NCI-H2107 (cell line): ENCODE data around the gene PGAP3.
"Not testable (repeated sequence)": the region's sequence is repeated elsewhere in the genome, so short reads cannot be mapped to it uniquely, and the experiment has no call there.

Source experiments
- DNase-seq: peaks from one replicate; lab custom pipeline; 2025; lab: John Stamatoyannopoulos, UW

PGAP3 gene

DNA sequence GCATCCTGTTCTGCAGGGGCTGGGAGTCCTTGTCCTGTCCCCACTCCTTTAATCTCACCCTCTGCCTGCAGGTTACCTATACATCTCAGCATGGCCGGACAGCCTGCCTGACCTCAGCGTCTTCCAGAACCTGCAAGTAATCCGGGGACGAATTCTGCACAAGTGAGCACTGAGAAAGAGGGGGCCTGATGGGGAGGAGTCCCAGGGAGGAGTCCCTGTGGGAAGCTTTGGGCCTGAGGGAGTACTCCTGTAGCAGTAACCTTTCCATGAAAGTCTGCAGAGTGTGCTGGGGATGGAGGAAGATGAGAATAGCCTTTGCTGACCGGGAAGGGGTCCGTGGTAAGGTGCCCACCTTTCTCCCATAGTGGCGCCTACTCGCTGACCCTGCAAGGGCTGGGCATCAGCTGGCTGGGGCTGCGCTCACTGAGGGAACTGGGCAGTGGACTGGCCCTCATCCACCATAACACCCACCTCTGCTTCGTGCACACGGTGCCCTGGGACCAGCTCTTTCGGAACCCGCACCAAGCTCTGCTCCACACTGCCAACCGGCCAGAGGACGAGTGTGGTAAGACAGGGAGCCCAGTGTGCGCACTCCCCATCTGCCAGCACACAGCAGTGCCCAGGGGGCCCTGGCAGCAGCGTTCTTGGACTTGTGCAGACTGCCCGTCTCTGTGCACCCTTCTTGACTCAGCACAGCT, 27.7 kb upstream of the PGAP3 start:
- DNase-seq: no peak

DNA sequence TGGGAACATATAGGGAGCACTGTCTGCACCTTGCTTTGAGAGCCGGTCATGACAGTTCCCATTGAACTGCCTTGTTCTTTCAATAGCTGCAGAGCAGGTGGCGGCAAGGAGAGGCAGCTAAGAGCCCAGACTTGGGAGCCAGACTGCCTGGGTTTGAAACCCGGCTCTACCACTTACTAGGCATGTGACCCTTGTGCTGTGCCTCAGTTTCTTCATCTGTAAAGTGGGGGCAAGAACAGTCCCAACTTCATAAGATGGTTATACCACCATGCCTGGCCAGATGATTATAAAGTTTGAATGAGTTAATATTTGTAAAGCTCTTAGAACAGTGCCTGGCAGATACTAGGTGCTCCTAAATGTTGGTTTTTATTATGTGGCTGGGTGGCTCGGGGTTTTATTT, 26.4 kb upstream of the PGAP3 start:
- no peak for DNase-seq

- DNase-seq: no peak
Measured at GRCh38 chr17:39711851-39712250, 24.0 kb upstream of the PGAP3 start.

DNA sequence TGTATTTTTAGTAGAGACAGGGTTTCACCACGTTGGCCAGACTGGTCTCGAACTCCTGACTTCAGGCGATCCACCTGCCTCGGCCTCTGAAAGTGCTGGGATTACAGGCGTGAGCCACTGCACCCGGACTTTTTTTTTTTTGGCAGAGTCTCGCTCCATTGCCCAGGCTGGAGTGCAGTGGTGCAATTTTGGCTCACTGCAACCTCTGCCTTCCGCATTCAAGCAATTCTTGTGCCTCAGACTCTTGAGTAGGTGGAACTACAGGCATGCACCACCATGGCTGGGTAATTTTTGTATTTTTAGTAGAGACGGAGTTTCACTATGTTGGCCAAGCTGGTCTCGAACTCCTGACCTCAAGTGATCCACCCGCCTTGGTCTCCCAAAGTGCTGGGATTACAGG, 23.2 kb upstream of the PGAP3 start:
- DNase-seq: not testable (repeated sequence)

GRCh38 chr17:39709998-39710964, 22.4 kb upstream of the PGAP3 start:
- DNase-seq: no peak

- no peak for DNase-seq
Measured at GRCh38 chr17:39709319-39709997, 21.6 kb upstream of the PGAP3 start.

DNA sequence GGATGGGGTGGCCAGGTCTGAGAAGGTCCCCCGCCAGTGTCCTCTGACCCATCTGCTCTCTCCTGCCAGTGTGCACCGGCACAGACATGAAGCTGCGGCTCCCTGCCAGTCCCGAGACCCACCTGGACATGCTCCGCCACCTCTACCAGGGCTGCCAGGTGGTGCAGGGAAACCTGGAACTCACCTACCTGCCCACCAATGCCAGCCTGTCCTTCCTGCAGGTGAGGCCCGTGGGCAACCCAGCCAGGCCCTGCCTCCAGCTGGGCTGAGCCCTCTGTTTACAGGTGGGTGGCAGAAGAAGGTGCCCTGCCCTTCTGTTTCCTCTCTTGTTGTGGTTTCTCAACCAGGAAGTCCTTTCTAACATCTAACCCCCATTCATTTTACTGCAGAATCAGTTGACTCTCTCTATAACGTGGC, 19.1 kb upstream of the PGAP3 start:
- DNase-seq: no peak

DNA sequence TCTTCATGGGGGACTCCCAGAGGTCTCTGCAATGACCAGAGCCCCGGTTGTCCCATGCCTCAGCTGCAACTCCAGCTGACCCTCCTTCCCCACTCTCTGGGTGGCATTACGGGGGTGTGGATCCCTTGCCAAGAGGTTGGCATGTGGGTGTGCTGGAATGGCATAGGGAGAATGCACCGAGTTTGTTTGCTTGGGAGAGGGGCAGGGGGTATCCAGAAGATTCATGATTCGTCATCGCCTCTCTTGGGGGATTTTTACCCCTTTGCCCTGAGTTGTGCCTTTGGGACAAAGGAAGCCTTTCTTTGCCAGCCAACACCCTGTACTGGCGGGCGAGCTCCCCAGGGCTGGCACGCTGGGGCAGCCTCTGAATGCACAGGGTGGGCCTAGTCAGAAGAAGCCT, 18.5 kb upstream of the PGAP3 start:
- no peak for DNase-seq

- no peak for DNase-seq
Measured at GRCh38 chr17:39705786-39706348, 18.0 kb upstream of the PGAP3 start.

GRCh38 chr17:39704821-39705551, 17.1 kb upstream of the PGAP3 start:
- no peak for DNase-seq

- DNase-seq: no peak
Measured at GRCh38 chr17:39703913-39704312, 16.1 kb upstream of the PGAP3 start.

- no peak for DNase-seq
Measured at GRCh38 chr17:39702901-39703893, 15.3 kb upstream of the PGAP3 start.

DNA sequence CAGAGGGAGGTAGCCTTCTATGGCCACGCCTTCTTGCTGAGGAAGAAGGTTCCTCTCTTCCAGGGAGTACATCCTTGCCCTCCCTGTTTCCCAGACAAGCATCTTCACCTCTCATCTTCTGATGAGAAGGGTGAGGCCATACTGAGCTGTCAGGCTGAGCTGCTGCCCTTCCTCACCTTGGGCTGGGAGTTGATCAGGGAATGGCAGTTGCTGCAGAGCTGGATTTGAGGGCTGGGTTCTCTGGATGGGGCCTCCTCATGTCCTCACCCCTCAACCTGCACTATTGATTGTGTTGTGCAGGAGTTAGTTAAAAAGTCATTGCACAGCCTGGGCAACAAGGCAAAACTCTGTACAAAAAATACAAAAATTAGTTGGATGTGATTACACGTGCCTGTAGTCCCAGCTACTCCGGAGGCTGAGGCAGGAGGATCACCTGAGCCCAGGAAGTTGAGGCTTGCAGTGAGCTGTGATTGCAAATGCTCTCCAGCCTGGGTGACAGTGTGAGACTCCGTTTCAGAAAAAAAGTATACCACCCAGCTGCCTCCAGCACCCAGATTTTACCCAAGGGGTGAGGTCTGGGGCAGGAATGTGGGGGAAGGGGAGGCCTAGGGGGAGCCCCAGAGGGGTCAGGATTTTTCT, 14.0 kb upstream of the PGAP3 start:
- DNase-seq: no peak

- no peak for DNase-seq
Measured at GRCh38 chr17:39701012-39701783, 13.3 kb upstream of the PGAP3 start.

GRCh38 chr17:39700148-39700987, 12.5 kb upstream of the PGAP3 start:
- DNase-seq: no peak

DNA sequence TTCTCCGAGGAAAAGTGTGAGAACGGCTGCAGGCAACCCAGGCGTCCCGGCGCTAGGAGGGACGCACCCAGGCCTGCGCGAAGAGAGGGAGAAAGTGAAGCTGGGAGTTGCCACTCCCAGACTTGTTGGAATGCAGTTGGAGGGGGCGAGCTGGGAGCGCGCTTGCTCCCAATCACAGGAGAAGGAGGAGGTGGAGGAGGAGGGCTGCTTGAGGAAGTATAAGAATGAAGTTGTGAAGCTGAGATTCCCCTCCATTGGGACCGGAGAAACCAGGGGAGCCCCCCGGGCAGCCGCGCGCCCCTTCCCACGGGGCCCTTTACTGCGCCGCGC, 11.9 kb upstream of the PGAP3 start, which contains the start of gene ERBB2:
Gene ERBB2, plus strand, starts transcription at position 247 of the 330 bp plus-strand sequence. CDS start 175 bp downstream, outside the sequence.
- DNase-seq: no peak

DNA sequence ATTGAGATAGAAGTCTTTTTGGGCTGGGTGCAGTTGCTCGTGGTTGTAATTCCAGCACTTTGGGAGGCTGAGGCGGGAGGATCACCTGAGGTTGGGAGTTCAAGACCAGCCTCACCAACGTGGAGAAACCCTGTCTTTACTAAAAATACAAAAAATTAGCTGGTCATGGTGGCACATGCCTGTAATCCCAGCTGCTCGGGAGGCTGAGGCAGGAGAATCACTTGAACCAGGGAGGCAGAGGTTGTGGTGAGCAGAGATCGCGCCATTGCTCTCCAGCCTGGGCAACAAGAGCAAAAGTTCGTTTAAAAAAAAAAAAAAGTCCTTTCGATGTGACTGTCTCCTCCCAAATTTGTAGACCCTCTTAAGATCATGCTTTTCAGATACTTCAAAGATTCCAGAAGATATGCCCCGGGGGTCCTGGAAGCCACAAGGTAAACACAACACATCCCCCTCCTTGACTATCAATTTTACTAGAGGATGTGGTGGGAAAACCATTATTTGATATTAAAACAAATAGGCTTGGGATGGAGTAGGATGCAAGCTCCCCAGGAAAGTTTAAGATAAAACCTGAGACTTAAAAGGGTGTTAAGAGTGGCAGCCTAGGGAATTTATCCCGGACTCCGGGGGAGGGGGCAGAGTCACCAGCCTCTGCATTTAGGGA, 11.4 kb upstream of the PGAP3 start:
- not testable (repeated sequence) for DNase-seq

DNA sequence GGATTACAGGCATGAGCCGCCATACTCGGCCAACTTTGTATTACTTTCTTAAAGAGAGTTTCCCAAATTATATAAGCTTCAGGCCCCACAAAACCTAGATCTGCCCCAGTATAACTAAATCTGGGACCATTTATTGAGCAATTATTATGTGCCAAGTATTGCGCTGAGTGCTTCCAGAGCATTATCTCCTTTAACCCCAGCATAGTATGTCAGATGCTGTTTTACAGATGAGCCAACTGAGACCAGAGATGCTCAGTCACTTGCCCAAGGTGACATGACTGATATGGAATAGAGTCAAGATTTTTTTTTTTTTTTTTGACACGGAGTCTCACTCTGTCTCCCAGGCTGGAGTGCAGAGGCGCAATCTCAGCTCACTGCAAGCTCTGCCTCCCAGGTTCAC, 10.1 kb upstream of the PGAP3 start:
- no peak for DNase-seq
